ENCODE data around the gene C16orf74. TPM values are rescaled to one million over a fixed set of nuclear protein-coding genes. Genes with fewer than 3 reads are reported as not detected.

The C16orf74 gene
- total and polyA plus RNA-seq, 12 donors = 0.16 to 3.2 (median 0.46) TPM; not detected in 1

GRCh38 chr16:85699628-85700027, 51.3 kb downstream of the C16orf74 start:
- Histone ChIP-seq H3K27ac (peak overlapping the region in 1 of 5 donors; percentile 29), H3K36me3 (replicated peaks in 1 of 2) (no peaks in the 10 kb centered on the region)

GRCh38 chr16:85698935-85699558, 51.8 kb downstream of the C16orf74 start:
- Histone ChIP-seq H3K4me1 (replicated peaks in 1 of 2) (no peaks in the 10 kb centered on the region), H3K27ac (no peak overlapping the region), H3K9me3 (replicated peaks in 1 of 3) (no peaks in the 10 kb centered on the region), H3K36me3 (replicated peaks in 1 of 2) (no peaks in the 10 kb centered on the region), H3K4me3 (no peak overlapping the region), H3K27me3 (no peaks in the 10 kb centered on the region)
- WGBS, 4 donors = 56 to 80% (median 69%) methylated on average over 3 to 12 of the region's 12 CpGs
- intact Hi-C loops (cut with DNase I) = no loop called here
- TF ChIP-seq POLR2A (IDR thresholded peaks at IDR 0.05) (no peak), CTCF (IDR thresholded peaks at IDR 0.05) (no peak)
- DNase-seq = no peak

More at GRCh38 chr16:85699628-85700027, 51.3 kb downstream of the C16orf74 start:
- Histone ChIP-seq H3K4me3 (no peak overlapping the region), H3K4me1 (replicated peaks in 1 of 2) (no peaks in the 10 kb centered on the region), H3K27me3 (no peaks in the 10 kb centered on the region), H3K9me3 (replicated peaks in 1 of 3) (no peaks in the 10 kb centered on the region)
- DNase-seq = peak in 6 of 7 donors; percentile 76 to 86 (median 79)
- intact Hi-C loops (cut with DNase I) = no loop called here
- WGBS, 4 donors = 39 to 47% (median 45%) methylated on average over 6 to 7 of the region's 7 CpGs
- TF ChIP-seq CTCF (IDR thresholded peaks at IDR 0.05) (no peak), POLR2A (IDR thresholded peaks at IDR 0.05) (no peak)

GRCh38 chr16:85698459-85698891, 52.4 kb downstream of the C16orf74 start:
- Histone ChIP-seq H3K4me1 (replicated peaks in 1 of 2) (no peaks in the 10 kb centered on the region), H3K27ac (no peak overlapping the region), H3K36me3 (replicated peaks in 1 of 2) (no peaks in the 10 kb centered on the region), H3K9me3 (replicated peaks in 1 of 3) (no peaks in the 10 kb centered on the region), H3K27me3 (no peaks in the 10 kb centered on the region), H3K4me3 (no peak overlapping the region)
- 82 to 92% (median 84%) methylated on average over 6 to 7 of the region's 7 CpGs for WGBS, 4 donors
- no peak for DNase-seq
- intact Hi-C loops (cut with DNase I) = no loop called here
- no peak for TF ChIP-seq POLR2A (IDR thresholded peaks at IDR 0.05)
- no peak for TF ChIP-seq CTCF (IDR thresholded peaks at IDR 0.05)

- Histone ChIP-seq H3K27me3 (no peaks in the 10 kb centered on the region), H3K27ac (no peak overlapping the region), H3K9me3 (replicated peaks in 1 of 3) (no peaks in the 10 kb centered on the region), H3K36me3 (replicated peaks in 1 of 2) (no peaks in the 10 kb centered on the region), H3K4me3 (no peak overlapping the region), H3K4me1 (replicated peaks in 1 of 2) (no peaks in the 10 kb centered on the region)
- DNase-seq = no peak
- TF ChIP-seq CTCF (IDR thresholded peaks at IDR 0.05) (no peak), POLR2A (IDR thresholded peaks at IDR 0.05) (no peak)
- WGBS, 4 donors = 68 to 83% (median 77%) methylated on average over 14 of the region's 14 CpGs
- intact Hi-C loops (cut with DNase I) = no loop called here
These were observed 53.5 kb downstream of the C16orf74 start for GRCh38 chr16:85697431-85697830.
